ENCODE data around the gene PIK3R2. TPM values are rescaled to one million over a fixed set of nuclear protein-coding genes. Genes with fewer than 3 reads are reported as not detected.

Gene PIK3R2
- total and polyA plus RNA-seq, 2 of the 8 experiments (the other 6 are each of a cell fraction or from before 2014, with no cell fraction given), result 21.7 to 57.1 TPM

GRCh38 chr19:18197306-18197705 lies 44.3 kb downstream of the PIK3R2 start:
- ChIA-PET CTCF (ENCODE audit: partially characterized antibody) (interaction anchor here (0.6 to 2.1 kb wide), 2 partner anchors 14 to 57 kb away, joined by 3 to 8 read pairs; a partner anchor contains a TSS), POLR2A (ENCODE audit: partially characterized antibody) (no interaction called here)
- Histone ChIP-seq H2BK5ac (ENCODE audit: low read depth, low read length) (no peak overlapping the region), H3K27me3 (replicated peaks in 1 of 4; ENCODE audit: control insufficient read depth in 3 of 4, extremely low read depth in 1 of 4, insufficient read depth in 3 of 4, low read length in 3 of 4) (no peaks in the 10 kb centered on the region), H3K14ac (ENCODE audit: insufficient read length) (no peak overlapping the region), H2AFZ (ENCODE audit: low read length) (no peak overlapping the region), H3K27ac (ENCODE audit: low read depth, low read length) (no peak overlapping the region), H4K5ac (ENCODE audit: insufficient read length, low read depth, low read length) (no peak overlapping the region), H3K18ac (ENCODE audit: extremely low read depth, low read length) (no peak overlapping the region), H3K4me1 (replicated peaks in 1 of 4; ENCODE audit: control insufficient read depth in 3 of 4, insufficient read depth in 4 of 4, low read length in 3 of 4) (peaks cover 0 to 12% (median 8%) of the 10 kb centered on the region in 4 experiments; a peak in 6 of 7 replicates), H3K23ac (ENCODE audit: insufficient read length) (no peak overlapping the region), H4K91ac (replicated peaks; ENCODE audit: insufficient read length, low read length) (no peak overlapping the region), H2BK15ac (ENCODE audit: low read length) (no peak overlapping the region), H3K4me2 (ENCODE audit: insufficient read depth in 1 of 2, low read depth in 2 of 2, low read length in 2 of 2) (no peak overlapping the region), H3K4me3 (ENCODE audit: extremely low read depth in 1 of 4, insufficient read depth in 2 of 4, low read depth in 3 of 4, low read length in 4 of 4) (no peak overlapping the region), H2BK120ac (replicated peaks; ENCODE audit: low read depth, low read length) (no peak overlapping the region), H2BK12ac (ENCODE audit: low read depth, low read length) (no peak overlapping the region), H2BK20ac (ENCODE audit: low read length) (no peak overlapping the region), H4K20me1 (replicated peaks in 1 of 2; ENCODE audit: control insufficient read depth in 1 of 2, insufficient read depth in 2 of 2, low read length in 2 of 2) (peaks cover 3 to 25% of the 10 kb centered on the region in 2 experiments), H3K79me2 (ENCODE audit: control insufficient read depth in 1 of 2, insufficient read depth in 2 of 2, low read length in 2 of 2) (peaks cover 0 to 7% of the 10 kb centered on the region in 2 experiments; a peak in 1 of 4 replicates), H3K36me3 (ENCODE audit: control insufficient read depth in 2 of 4, insufficient read depth in 4 of 4, low read length in 3 of 4) (peaks cover 11 to 26% (median 12%) of the 10 kb centered on the region in 4 experiments; a peak in 7 of 8 replicates), H2AK5ac (ENCODE audit: low read depth, low read length) (no peak overlapping the region), H3K9ac (replicated peaks in 1 of 4; ENCODE audit: extremely low read depth in 1 of 4, low read depth in 3 of 4, low read length in 3 of 4) (no peak overlapping the region), H3K56ac (replicated peaks; ENCODE audit: insufficient read length, low read depth, low read length) (no peak overlapping the region), H3K9me3 (ENCODE audit: insufficient read depth in 2 of 2, low read depth in 1 of 2, low read length in 1 of 2) (no peaks in the 10 kb centered on the region), H3K79me1 (ENCODE audit: low read depth, low read length) (peaks cover 6% of the 10 kb centered on the region; the same call in 1 of the 2 replicates), H3K4ac (replicated peaks; ENCODE audit: insufficient read length, low read depth, low read length) (no peak overlapping the region), H4K8ac (ENCODE audit: extremely low read depth, insufficient read depth, low read length) (no peak overlapping the region), H3K23me2 (ENCODE audit: low read depth, low read length) (peaks cover 8% of the 10 kb centered on the region)
- WGBS, 2 experiments (ENCODE audit: extremely low coverage in 1 of 2, insufficient coverage in 1 of 2, insufficient read length in 1 of 2, insufficient replicate concordance in 2 of 2, low coverage in 1 of 2, low lambda C conversion rate in 2 of 2, missing lambda C conversion rate in 1 of 2), result 92% methylated on average over 16 of the region's 18 CpGs; no CpG with 5 or more reads in 1 of the 2 experiments
- TF ChIP-seq JUND (IDR thresholded peaks at IDR 0.05; ENCODE audit: low read length), result no peak
- no peak for TF ChIP-seq NANOG (IDR thresholded peaks at IDR 0.05; ENCODE audit: insufficient read depth, low read depth, low read length, poor library complexity, severe bottlenecking)
- no peak for TF ChIP-seq HDAC6 (IDR thresholded peaks at IDR 0.05; ENCODE audit: low read depth, low read length)
- DNase-seq (ENCODE audit: low read depth in 1 of 2, low spot score in 2 of 2), result no peak
- FAIRE-seq, result no peak
